ENCODE results near the gene BAHCC1. TPM values are rescaled to one million over a fixed set of nuclear protein-coding genes. Genes with fewer than 3 reads are reported as not detected.

Gene BAHCC1
- total and polyA plus RNA-seq, 2 of the 8 experiments (the other 6 are each of a cell fraction or from before 2014, with no cell fraction given), result 0.26 to 0.58 TPM

DNA sequence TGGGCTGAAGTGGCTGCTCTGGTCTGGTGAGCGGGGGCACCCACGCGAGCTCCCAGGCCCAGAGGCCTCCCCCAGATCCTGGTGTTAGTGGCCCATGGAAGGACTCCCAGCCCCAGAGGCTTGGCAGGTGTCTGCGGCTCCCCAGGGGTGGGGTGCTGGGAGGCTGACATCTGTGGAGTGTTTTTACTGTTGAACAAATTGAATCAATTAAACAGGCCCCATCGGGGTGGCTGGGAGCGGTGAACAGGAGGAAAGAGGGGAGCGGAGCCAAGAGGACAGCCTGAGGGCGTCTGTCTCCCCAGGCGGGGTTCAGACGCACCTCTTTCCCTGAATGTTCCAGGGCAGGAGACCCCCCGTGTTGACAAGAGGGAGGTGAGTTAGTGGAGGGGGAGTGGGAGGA is 87.4 kb downstream of the BAHCC1 start:
- H4K91ac ChIP-seq (replicated peaks; ENCODE audit: insufficient read length, low read length), result no peak overlapping the region
- H2BK12ac ChIP-seq (ENCODE audit: low read depth, low read length), result 0 out of 2 replicates have a peak overlapping the region, but pooled peaks have one; percentile 14
- no peak overlapping the region for H2BK20ac ChIP-seq (ENCODE audit: low read length)
- no peak overlapping the region for H3K56ac ChIP-seq (replicated peaks; ENCODE audit: insufficient read length, low read depth, low read length)
- WGBS, 2 experiments (ENCODE audit: extremely low coverage in 1 of 2, insufficient coverage in 1 of 2, insufficient read length in 1 of 2, insufficient replicate concordance in 2 of 2, low coverage in 1 of 2, low lambda C conversion rate in 2 of 2, missing lambda C conversion rate in 1 of 2), result 88% methylated on average over 7 of the region's 11 CpGs; no CpG with 5 or more reads in 1 of the 2 experiments
- H3K27me3 ChIP-seq (replicated peaks in 1 of 4; ENCODE audit: control insufficient read depth in 3 of 4, extremely low read depth in 1 of 4, insufficient read depth in 3 of 4, low read length in 3 of 4), result peaks cover 18 to 51% (median 48%) of the 10 kb centered on the region in 4 experiments
- no peak overlapping the region for H2BK15ac ChIP-seq (ENCODE audit: low read length)
- ChIA-PET CTCF (ENCODE audit: partially characterized antibody) (interaction anchor here (1.0 to 5.4 kb wide), 10 partner anchors 10 to 228 kb away, joined by 3 to 50 read pairs (median 6); no protein-coding TSS in a partner anchor), POLR2A (ENCODE audit: partially characterized antibody) (interaction anchor here (1.5 to 35.8 kb wide), 3 partner anchors 8 to 33 kb away, joined by 4 to 1004 read pairs (median 7); partner anchors contain the start of genes ACTG1 and FSCN2)
- H3K79me2 ChIP-seq (ENCODE audit: control insufficient read depth in 1 of 2, insufficient read depth in 2 of 2, low read length in 2 of 2), result no peaks in the 10 kb centered on the region
- no peaks in the 10 kb centered on the region for H3K36me3 ChIP-seq (ENCODE audit: control insufficient read depth in 2 of 4, insufficient read depth in 4 of 4, low read length in 3 of 4)
- H3K23ac ChIP-seq (ENCODE audit: insufficient read length), result no peak overlapping the region
- H3K4ac ChIP-seq (replicated peaks; ENCODE audit: insufficient read length, low read depth, low read length), result no peak overlapping the region
- no peak overlapping the region for H4K5ac ChIP-seq (ENCODE audit: insufficient read length, low read depth, low read length)
- no peak overlapping the region for H2AFZ ChIP-seq (ENCODE audit: low read length)
- no peak overlapping the region for H3K4me3 ChIP-seq (ENCODE audit: extremely low read depth in 1 of 4, insufficient read depth in 2 of 4, low read depth in 3 of 4, low read length in 4 of 4)
- no peak overlapping the region; the same call in 1 of the 2 replicates for H4K8ac ChIP-seq (ENCODE audit: extremely low read depth, insufficient read depth, low read length)
- H3K79me1 ChIP-seq (ENCODE audit: low read depth, low read length), result no peaks in the 10 kb centered on the region
- no peak overlapping the region; a peak in 1 of 4 replicates for H3K4me2 ChIP-seq (ENCODE audit: insufficient read depth in 1 of 2, low read depth in 2 of 2, low read length in 2 of 2)
- H3K9ac ChIP-seq (replicated peaks in 1 of 4; ENCODE audit: extremely low read depth in 1 of 4, low read depth in 3 of 4, low read length in 3 of 4), result no peak overlapping the region
- peaks cover 0 to 5% of the 10 kb centered on the region in 2 experiments; a peak in 1 of 4 replicates for H3K9me3 ChIP-seq (ENCODE audit: insufficient read depth in 2 of 2, low read depth in 1 of 2, low read length in 1 of 2)
- DNase-seq (ENCODE audit: low read depth in 1 of 2, low spot score in 2 of 2), result no peak
- no peaks in the 10 kb centered on the region for H4K20me1 ChIP-seq (replicated peaks in 1 of 2; ENCODE audit: control insufficient read depth in 1 of 2, insufficient read depth in 2 of 2, low read length in 2 of 2)
- no peak overlapping the region for H3K18ac ChIP-seq (ENCODE audit: extremely low read depth, low read length)
- no peak for FAIRE-seq
- no peak overlapping the region for H3K14ac ChIP-seq (ENCODE audit: insufficient read length)
- H3K23me2 ChIP-seq (ENCODE audit: low read depth, low read length), result peaks cover 9% of the 10 kb centered on the region; the same call in 1 of the 2 replicates
- no peak overlapping the region for H2BK120ac ChIP-seq (replicated peaks; ENCODE audit: low read depth, low read length)
- no peak overlapping the region for H2AK5ac ChIP-seq (ENCODE audit: low read depth, low read length)
- H3K4me1 ChIP-seq (replicated peaks in 1 of 4; ENCODE audit: control insufficient read depth in 3 of 4, insufficient read depth in 4 of 4, low read length in 3 of 4), result peaks cover 0 to 17% (median 8%) of the 10 kb centered on the region in 4 experiments; a peak in 4 of 7 replicates
- H2BK5ac ChIP-seq (ENCODE audit: low read depth, low read length), result no peak overlapping the region
- no peak overlapping the region for H3K27ac ChIP-seq (ENCODE audit: low read depth, low read length)
- no peak for TF ChIP-seq FOSL1 (IDR thresholded peaks at IDR 0.05; ENCODE audit: insufficient read depth, low read depth, low read length)
- no peak for TF ChIP-seq ZNF274 (IDR thresholded peaks at IDR 0.05; ENCODE audit: borderline replicate concordance, extremely low read depth, low read length)
- TF ChIP-seq POU5F1 (IDR thresholded peaks at IDR 0.05; ENCODE audit: low read depth, low read length), result no peak
- TF ChIP-seq POLR2AphosphoS5 (IDR thresholded peaks at IDR 0.05; ENCODE audit: low read depth, low read length), result no peak
- no peak for TF ChIP-seq HDAC6 (IDR thresholded peaks at IDR 0.05; ENCODE audit: low read depth, low read length)
- no peak for TF ChIP-seq RNF2 (IDR thresholded peaks at IDR 0.05; ENCODE audit: borderline replicate concordance, low read depth, low read length, missing control alignments, poor library complexity, severe bottlenecking)
- no peak for TF ChIP-seq TAF7 (optimal IDR thresholded peaks at IDR 0.05; ENCODE audit: borderline replicate concordance, low read depth, low read length)
- no peak for TF ChIP-seq BACH1 (IDR thresholded peaks at IDR 0.05; ENCODE audit: low read length)
- TF ChIP-seq CHD2 (IDR thresholded peaks at IDR 0.05; ENCODE audit: low read length), result no peak
- no peak for TF ChIP-seq KDM5A (IDR thresholded peaks at IDR 0.05; ENCODE audit: low read length)
- no peak for TF ChIP-seq CHD1 (IDR thresholded peaks at IDR 0.05; ENCODE audit: low read depth, low read length)
- no peak for TF ChIP-seq CREB1 (IDR thresholded peaks at IDR 0.05)
- TF ChIP-seq, protein P1, sequence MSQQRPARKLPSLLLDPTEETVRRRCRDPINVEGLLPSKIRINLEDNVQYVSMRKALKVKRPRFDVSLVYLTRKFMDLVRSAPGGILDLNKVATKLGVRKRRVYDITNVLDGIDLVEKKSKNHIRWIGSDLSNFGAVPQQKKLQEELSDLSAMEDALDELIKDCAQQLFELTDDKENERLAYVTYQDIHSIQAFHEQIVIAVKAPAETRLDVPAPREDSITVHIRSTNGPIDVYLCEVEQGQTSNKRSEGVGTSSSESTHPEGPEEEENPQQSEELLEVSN (IDR thresholded peaks at IDR 0.05), result no peak
- TF ChIP-seq SP1 (IDR thresholded peaks at IDR 0.05; ENCODE audit: low read depth, low read length), result no peak

Measured in H1 (cell line).